Transverse colon (tissue), 4 donors: ENCODE results near the gene ANKRD52.

Experiments
- EP300 ChIP-seq: sonication (generic); formaldehyde crosslinking; IDR thresholded peaks from one replicate; pipeline ENCODE4 v1.6.1; 2017; ENCODE audit warnings: antibody characterized with exemption, low read depth
- POLR2A ChIP-seq: fragments of 450-650 bp; IDR thresholded peaks from one replicate; pipeline ENCODE4 v1.6.1; 2016; ENCODE audit warnings: antibody characterized with exemption, mild to moderate bottlenecking, moderate library complexity
- POLR2AphosphoS5 ChIP-seq, 3 donors: sonication (generic); formaldehyde crosslinking; IDR thresholded peaks; one replicate each; pipeline ENCODE4 v1.6.1; 2016; ENCODE audit warnings: antibody characterized with exemption in 3 of 3
- TF ChIP-seq, protein P1 (sequence below), 5 experiments: fragments of 200-600 bp in 3 of 5; fragments of 450-650 bp in 2 of 5; sonication (generic) in 3 of 5; IDR thresholded peaks; 1 replicate in 2 of 5; 2 replicates in 3 of 5; pipeline ENCODE4 v1.5.1; 2016 to 2017; ENCODE audit warnings: antibody characterized with exemption in 5 of 5, inconsistent platforms in 3 of 5, mild to moderate bottlenecking in 2 of 5, moderate library complexity in 1 of 5

DNA sequence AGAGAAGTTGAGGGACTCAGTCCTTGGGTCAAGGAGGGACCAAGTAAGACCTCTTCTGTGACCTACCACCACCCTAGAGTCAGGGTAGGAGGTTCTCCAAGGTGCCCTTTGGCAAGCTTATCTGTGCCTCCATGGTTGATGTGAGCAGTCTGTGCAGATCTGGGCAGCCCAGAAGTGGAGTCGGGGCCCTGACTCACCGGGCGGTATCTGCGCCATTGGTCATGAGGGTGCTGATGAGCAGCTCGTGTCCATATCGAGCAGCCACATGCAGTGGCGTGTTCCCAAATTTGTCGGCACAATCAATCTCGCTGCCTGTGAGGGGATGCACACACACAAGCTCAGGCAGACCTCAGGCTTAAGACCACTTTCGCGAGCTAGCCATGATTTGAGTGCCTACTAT lies 5.1 kb downstream of the ANKRD52 start:
- TF ChIP-seq POLR2A (no peak), POLR2AphosphoS5 (IDR thresholded peaks at IDR 0.05) (no peak), EP300 (no peak)
- TF ChIP-seq, protein P1, sequence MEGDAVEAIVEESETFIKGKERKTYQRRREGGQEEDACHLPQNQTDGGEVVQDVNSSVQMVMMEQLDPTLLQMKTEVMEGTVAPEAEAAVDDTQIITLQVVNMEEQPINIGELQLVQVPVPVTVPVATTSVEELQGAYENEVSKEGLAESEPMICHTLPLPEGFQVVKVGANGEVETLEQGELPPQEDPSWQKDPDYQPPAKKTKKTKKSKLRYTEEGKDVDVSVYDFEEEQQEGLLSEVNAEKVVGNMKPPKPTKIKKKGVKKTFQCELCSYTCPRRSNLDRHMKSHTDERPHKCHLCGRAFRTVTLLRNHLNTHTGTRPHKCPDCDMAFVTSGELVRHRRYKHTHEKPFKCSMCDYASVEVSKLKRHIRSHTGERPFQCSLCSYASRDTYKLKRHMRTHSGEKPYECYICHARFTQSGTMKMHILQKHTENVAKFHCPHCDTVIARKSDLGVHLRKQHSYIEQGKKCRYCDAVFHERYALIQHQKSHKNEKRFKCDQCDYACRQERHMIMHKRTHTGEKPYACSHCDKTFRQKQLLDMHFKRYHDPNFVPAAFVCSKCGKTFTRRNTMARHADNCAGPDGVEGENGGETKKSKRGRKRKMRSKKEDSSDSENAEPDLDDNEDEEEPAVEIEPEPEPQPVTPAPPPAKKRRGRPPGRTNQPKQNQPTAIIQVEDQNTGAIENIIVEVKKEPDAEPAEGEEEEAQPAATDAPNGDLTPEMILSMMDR (IDR thresholded peaks at IDR 0.05): no peak
